HG03108 (cell line): ENCODE results near the gene C14orf180.

Source experiments
- ATAC-seq: cut with Tn5 transposase; IDR thresholded peaks from one replicate; pipeline ENCODE4 v1.9.1; 2021; ENCODE audit warnings: moderate library complexity; ENCODE audit not compliant: unreplicated experiment

The C14orf180 gene

GRCh38 chr14:104579507-104579906 lies at the start of gene C14orf180:
Gene C14orf180, plus strand, starts transcription at chr14:104579764. Its CDS starts 6,667 bp downstream, at chr14:104586431.
- no peak for ATAC-seq

DNA sequence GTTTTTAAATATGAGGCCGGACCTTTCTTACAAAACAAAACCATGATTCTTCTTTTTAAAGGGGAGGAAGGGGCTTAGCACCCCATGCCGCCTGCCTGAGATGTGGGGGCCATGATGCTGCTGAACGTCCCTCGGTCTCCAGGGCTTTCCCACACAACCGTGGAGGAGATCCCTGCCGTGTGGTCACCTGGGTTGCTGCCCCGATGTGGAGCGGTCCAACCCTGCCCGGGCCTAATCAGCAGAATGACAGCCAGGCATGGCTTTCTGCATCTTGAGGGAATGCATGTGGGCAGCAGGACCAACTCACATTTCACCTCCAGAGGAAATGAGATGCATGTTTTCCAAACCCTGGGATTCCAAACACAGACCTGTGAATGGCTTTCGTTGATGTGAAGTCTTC lies 48.9 kb upstream of the C14orf180 start:
- no peak for ATAC-seq

DNA sequence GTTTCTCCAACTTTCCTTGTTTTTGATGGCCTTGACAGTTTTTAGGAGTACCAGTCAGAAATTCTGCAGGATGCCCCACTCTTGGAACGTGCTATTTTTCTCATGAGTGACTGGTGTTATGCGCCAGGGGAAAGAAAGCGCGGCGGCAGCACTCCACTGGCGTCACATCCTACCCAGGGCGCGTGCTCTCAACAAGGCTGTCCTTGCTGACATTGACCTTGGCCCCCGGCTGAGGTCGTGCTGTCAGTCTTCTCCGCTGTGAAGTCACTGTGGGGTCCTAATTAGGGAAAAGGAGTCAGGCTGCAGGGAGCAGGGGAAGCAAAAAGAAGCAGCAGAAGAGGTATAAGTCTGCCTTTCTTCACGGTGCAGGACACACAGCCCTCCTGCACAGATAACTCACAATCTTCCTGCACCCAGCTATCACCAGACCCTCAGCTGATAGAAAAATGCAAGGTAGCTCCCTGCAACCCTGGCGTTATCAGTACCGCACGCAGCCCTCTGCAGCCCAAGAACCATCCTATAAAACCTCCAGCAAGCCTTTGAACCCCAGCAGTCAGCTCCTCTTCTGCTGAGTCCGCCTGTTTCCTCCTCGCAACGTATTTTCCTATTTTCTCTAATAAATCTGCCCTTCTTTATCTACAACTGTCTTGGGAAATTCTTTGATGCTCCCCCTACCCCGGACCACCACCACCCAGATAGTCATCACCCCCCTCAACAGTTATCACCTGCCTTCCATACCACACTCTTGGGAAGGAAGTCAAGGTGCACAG lies 48.0 kb upstream of the C14orf180 start:
- ATAC-seq = no peak

GRCh38 chr14:104532191-104532555 lies 47.4 kb upstream of the C14orf180 start:
- ATAC-seq = no peak

DNA sequence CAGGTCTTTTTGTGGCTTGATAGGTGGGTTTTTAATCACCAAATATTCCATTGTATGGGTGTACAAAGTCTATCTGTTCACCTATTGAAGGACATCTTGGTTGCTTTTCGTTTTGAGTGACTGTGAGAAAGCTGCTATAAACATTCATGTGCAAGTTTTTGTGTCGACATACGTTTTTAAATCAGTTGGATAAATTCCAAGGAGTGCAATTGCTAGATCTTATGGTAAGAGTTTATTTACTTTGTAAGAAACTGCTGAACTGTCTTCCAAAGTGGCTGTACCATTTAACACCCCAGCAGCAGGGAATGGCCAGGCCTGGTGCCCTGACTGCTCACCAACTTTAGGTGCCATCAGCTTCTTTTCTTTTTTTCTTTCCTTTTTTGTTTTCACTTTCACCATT lies 45.5 kb upstream of the C14orf180 start:
- no peak for ATAC-seq

GRCh38 chr14:104536942-104537612 lies 42.5 kb upstream of the C14orf180 start:
- no peak for ATAC-seq

GRCh38 chr14:104537613-104537988 lies 42.0 kb upstream of the C14orf180 start:
- ATAC-seq = no peak

- no peak for ATAC-seq
Observed at GRCh38 chr14:104541905-104542465, 37.6 kb upstream of the C14orf180 start.

- no peak for ATAC-seq
Observed at GRCh38 chr14:104542871-104543830, 36.4 kb upstream of the C14orf180 start.

GRCh38 chr14:104544362-104544961 lies 35.1 kb upstream of the C14orf180 start:
- no peak for ATAC-seq

DNA sequence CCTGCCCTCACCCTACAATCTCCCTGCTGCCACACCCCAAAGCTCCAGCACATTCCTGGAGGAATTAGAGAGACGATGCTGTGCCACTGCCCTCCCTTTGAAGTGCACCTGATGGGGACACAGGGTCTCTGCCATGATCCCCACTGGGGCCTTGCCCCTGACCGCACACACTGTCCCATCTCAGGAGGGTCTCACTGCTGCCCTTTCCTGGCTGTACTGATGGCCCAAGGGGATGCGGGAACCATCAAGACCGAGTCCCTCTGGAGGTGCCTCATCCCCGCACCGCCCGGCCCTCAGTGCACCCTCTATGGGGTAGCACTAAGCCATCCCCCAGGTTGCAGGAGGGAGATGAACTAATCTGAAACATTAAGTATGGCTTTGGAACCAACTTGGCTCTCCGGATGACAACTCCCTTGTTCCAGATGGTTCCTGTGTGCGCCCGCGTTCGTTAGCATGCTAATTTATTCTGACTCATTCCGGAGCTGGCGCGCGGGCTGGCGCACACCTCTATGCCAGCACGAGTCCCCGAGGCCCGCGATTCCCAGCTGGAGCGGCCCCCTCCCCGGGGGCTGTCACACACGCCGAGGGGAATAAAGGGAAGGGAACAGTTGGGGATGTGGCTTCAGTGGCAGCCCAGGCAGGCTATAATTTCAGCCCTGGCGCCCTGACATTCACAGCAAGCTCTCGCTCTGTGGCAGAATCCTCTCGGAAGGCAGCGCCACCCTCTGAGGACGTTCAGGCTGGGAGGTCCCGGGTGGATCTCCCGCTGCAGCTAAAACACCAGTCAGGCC lies 34.2 kb upstream of the C14orf180 start:
- no peak for ATAC-seq

DNA sequence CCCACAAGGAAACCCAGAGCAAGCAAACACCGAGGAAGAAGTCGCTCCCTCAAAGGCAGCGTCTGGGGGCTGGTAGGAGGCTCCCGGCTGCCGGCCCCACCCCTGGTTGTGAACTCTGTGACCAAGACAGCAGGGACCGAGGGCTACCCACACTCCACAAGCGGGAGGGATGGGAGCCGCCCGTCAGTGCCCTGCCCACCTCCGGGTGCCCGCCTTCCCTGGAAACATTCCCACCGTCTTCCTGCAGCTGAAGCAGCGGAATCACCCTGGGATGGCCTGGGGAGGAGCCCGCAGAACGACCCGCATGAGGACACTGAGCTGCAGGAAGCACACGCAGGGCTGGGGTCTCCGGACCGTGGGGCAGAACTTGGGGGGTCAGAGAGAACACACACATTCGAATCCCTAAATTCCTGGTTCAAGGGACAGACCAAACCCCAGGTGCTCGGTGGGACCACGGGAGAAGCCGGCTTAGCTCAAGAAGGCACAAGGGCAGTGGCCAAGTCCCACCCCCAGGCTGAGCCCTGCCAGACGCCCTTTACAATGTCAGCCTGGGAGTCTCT lies 33.5 kb upstream of the C14orf180 start:
- no peak for ATAC-seq

- ATAC-seq = no peak
Observed at GRCh38 chr14:104546591-104547309, 32.8 kb upstream of the C14orf180 start.

DNA sequence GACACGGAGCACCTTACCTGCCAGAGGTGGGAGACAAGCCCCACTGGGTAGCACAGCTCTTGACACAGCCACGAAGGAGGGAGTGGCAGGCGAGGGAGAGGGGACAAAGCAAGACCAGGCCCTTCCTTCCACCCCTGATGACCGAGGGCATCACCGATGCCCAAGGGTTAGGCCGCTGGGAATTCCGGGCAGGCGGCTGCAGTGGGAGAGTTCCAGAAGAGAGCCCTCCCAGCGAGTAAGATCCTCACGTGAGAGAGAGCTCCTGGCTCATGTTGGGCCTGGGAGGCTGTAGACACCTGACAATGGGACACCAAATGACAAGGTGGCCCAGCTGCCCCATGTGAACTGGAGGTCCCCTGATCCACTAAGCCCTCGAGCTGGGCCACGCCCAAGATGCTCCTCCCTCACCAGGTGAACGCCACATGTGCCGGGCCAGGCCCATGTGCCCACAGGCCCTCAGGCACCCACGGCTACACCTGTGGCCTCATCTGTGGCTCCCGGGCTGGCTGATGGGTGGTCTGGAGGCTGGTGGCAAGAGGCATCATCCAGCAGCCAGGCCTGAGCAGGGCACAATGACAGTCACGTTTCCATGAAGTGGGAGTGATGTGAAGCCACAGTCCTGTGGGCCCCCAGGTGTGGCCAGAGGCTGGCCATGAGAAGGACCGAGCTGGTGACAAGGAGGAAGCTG lies 32.1 kb upstream of the C14orf180 start:
- ATAC-seq = no peak

GRCh38 chr14:104547998-104548700 lies 31.4 kb upstream of the C14orf180 start:
- no peak for ATAC-seq

GRCh38 chr14:104548802-104549535 lies 30.6 kb upstream of the C14orf180 start:
- no peak for ATAC-seq
